Omental fat pad (tissue), 4 donors: ENCODE data around the gene PRSS33. TPM values are rescaled to one million over a fixed set of nuclear protein-coding genes. Genes with fewer than 3 reads are reported as not detected.

Experiments used
- ATAC-seq: fragments of 150-250 bp; one replicate; pipeline ENCODE4 v1.9.1; 2016; ENCODE audit warnings: mild to moderate bottlenecking, moderate library complexity; ENCODE audit not compliant: low FRiP score
- DNase-seq: peaks from one replicate; pipeline ENCODE4 v3.0.0-alpha.2; 2019; ENCODE audit warnings: low spot score
- CTCF ChIP-seq, 3 donors: fragments of 450-650 bp; IDR thresholded peaks; one replicate each; pipeline ENCODE4 v1.5.1; 2016 to 2017; ENCODE audit warnings: antibody characterized with exemption in 3 of 3, mild to moderate bottlenecking in 3 of 3, moderate library complexity in 2 of 3
- total RNA-seq, 4 donors: library from RNA; depleted of rRNA; stranded (reverse); fragments of >200 nt; gene quantifications; one replicate each; pipeline ENCODE4 v1.1.0, GENCODE V29; 2016

PRSS33 gene
- total RNA-seq, 4 donors from 2014 or later: not detected

GRCh38 chr16:2810651-2811050 is 23.3 kb upstream of the PRSS33 start:
- DNase-seq (no peak), ATAC-seq (no peak)
- no peak for TF ChIP-seq CTCF (IDR thresholded peaks at IDR 0.05)

- no peak for DNase-seq
- no peak for ATAC-seq
- TF ChIP-seq CTCF (IDR thresholded peaks at IDR 0.05): no peak
These were observed 21.9 kb upstream of the PRSS33 start for GRCh38 chr16:2809149-2809760.

- DNase-seq (no peak), ATAC-seq (no peak)
- no peak for TF ChIP-seq CTCF (IDR thresholded peaks at IDR 0.05)
These were observed 20.8 kb upstream of the PRSS33 start for GRCh38 chr16:2808181-2808580.

GRCh38 chr16:2806286-2806685 is 18.9 kb upstream of the PRSS33 start:
- DNase-seq (no peak), ATAC-seq (no peak)
- no peak for TF ChIP-seq CTCF (IDR thresholded peaks at IDR 0.05)

GRCh38 chr16:2804728-2805127 is 17.4 kb upstream of the PRSS33 start:
- DNase-seq (no peak), ATAC-seq (no peak)
- no peak for TF ChIP-seq CTCF (IDR thresholded peaks at IDR 0.05)

- TF ChIP-seq CTCF (IDR thresholded peaks at IDR 0.05): no peak
- ATAC-seq: no peak
- no peak for DNase-seq
These were observed 16.3 kb upstream of the PRSS33 start for GRCh38 chr16:2803545-2804195.

- no peak for TF ChIP-seq CTCF (IDR thresholded peaks at IDR 0.05)
- DNase-seq (no peak), ATAC-seq (no peak)
These were observed 12.5 kb upstream of the PRSS33 start for GRCh38 chr16:2799859-2800226.
